Thoracic aorta (tissue), 2 donors: Measurements from ENCODE around the gene CD6. TPM values are rescaled to one million over a fixed set of nuclear protein-coding genes. Genes with fewer than 3 reads are reported as not detected.

Source experiments
- ATAC-seq: fragments of 150-250 bp; one replicate; pipeline ENCODE4 v1.8.0; 2017; ENCODE audit warnings: low read depth; ENCODE audit not compliant: insufficient number of reproducible peaks, low FRiP score
- DNase-seq: peaks from one replicate; pipeline ENCODE4 v3.0.0-alpha.2; 2020; ENCODE audit warnings: low spot score
- H3K27ac ChIP-seq, 2 donors: fragments of 200-600 bp; sonication (generic); 1 replicate in 1 of 2; 2 replicates in 1 of 2; pipeline ENCODE4 v1.5.1; 2016; ENCODE audit warnings: mild to moderate bottlenecking in 2 of 2, moderate library complexity in 2 of 2
- H3K27me3 ChIP-seq: fragments of 200-600 bp; sonication (generic); replicated peaks from 2 replicates; pipeline ENCODE4 v1.6.0; 2016; ENCODE audit warnings: mild to moderate bottlenecking; ENCODE audit not compliant: insufficient read depth
- H3K36me3 ChIP-seq: fragments of 200-600 bp; sonication (generic); one replicate; pipeline ENCODE4 v1.5.1; 2016
- H3K4me1 ChIP-seq, 2 donors: fragments of 200-600 bp; sonication (generic); 1 replicate in 1 of 2; 2 replicates in 1 of 2; pipeline versions ENCODE4 v1.5.1 to v1.6.0; 2016; ENCODE audit warnings: low read depth in 2 of 2, mild to moderate bottlenecking in 1 of 2; ENCODE audit not compliant: control insufficient read depth in 1 of 2
- H3K4me3 ChIP-seq: fragments of 200-600 bp; sonication (generic); 2 replicates; pipeline ENCODE4 v1.5.1; 2016; ENCODE audit warnings: mild to moderate bottlenecking
- H3K9me3 ChIP-seq: fragments of 200-600 bp; sonication (generic); 2 replicates; pipeline ENCODE4 v1.5.1; 2016
- CTCF ChIP-seq: fragments of 200-600 bp; sonication (generic); IDR thresholded peaks from one replicate; pipeline ENCODE4 v1.5.1; 2019; ENCODE audit warnings: antibody characterized with exemption
- total RNA-seq, 2 donors: library from RNA; depleted of rRNA; stranded (reverse); fragments of >200 nt; gene quantifications; one replicate each; pipeline versions ENCODE4 v1.1.0 to v1.2.3, GENCODE V29; 2016

The CD6 gene
- total RNA-seq, 2 donors from 2014 or later = 2.2 to 3.3 TPM

GRCh38 chr11:60988658-60989057 lies 17.2 kb downstream of the CD6 start:
- ATAC-seq = no peak
- Histone ChIP-seq H3K4me3 (no peak overlapping the region), H3K4me1 (no peaks in the 10 kb centered on the region), H3K27ac (no peak overlapping the region), H3K36me3 (no peaks in the 10 kb centered on the region), H3K9me3 (no peaks in the 10 kb centered on the region), H3K27me3 (no peaks in the 10 kb centered on the region)
- TF ChIP-seq CTCF = no peak
- DNase-seq = no peak

- Histone ChIP-seq H3K4me1 (no peaks in the 10 kb centered on the region), H3K27ac (no peak overlapping the region), H3K27me3 (no peaks in the 10 kb centered on the region), H3K36me3 (no peaks in the 10 kb centered on the region), H3K4me3 (no peak overlapping the region), H3K9me3 (no peaks in the 10 kb centered on the region)
- DNase-seq = no peak
- no peak for ATAC-seq
- TF ChIP-seq CTCF = no peak
These were observed 17.7 kb downstream of the CD6 start for GRCh38 chr11:60989093-60989650.

GRCh38 chr11:60991457-60991856 lies 20.0 kb downstream of the CD6 start:
- H3K9me3 ChIP-seq = no peaks in the 10 kb centered on the region
- DNase-seq (no peak), ATAC-seq (no peak)
- no peak overlapping the region for H3K27ac ChIP-seq
- TF ChIP-seq CTCF = no peak
- no peaks in the 10 kb centered on the region for H3K36me3 ChIP-seq
- H3K4me1 ChIP-seq = no peaks in the 10 kb centered on the region
- H3K27me3 ChIP-seq = no peaks in the 10 kb centered on the region
- H3K4me3 ChIP-seq = no peak overlapping the region

GRCh38 chr11:60992842-60993409 lies 21.4 kb downstream of the CD6 start:
- Histone ChIP-seq H3K4me1 (no peaks in the 10 kb centered on the region), H3K9me3 (no peaks in the 10 kb centered on the region), H3K36me3 (no peaks in the 10 kb centered on the region), H3K27me3 (no peaks in the 10 kb centered on the region), H3K4me3 (no peak overlapping the region), H3K27ac (no peak overlapping the region)
- no peak for TF ChIP-seq CTCF
- no peak for DNase-seq
- ATAC-seq = no peak

GRCh38 chr11:60993615-60994014 lies 22.1 kb downstream of the CD6 start:
- Histone ChIP-seq H3K4me3 (no peak overlapping the region), H3K9me3 (no peaks in the 10 kb centered on the region), H3K27ac (no peak overlapping the region), H3K36me3 (no peaks in the 10 kb centered on the region), H3K4me1 (no peaks in the 10 kb centered on the region), H3K27me3 (no peaks in the 10 kb centered on the region)
- TF ChIP-seq CTCF = no peak
- ATAC-seq (no peak), DNase-seq (no peak)
